ENCODE measurements around the gene ZNF473. TPM values are rescaled to one million over a fixed set of nuclear protein-coding genes. Genes with fewer than 3 reads are reported as not detected.
"Not testable (repeated sequence)": the region's sequence is repeated elsewhere in the genome, so short reads cannot be mapped to it uniquely, and the experiment has no call there.

ZNF473 gene
- total RNA-seq, 2 donors from 2014 or later = 7.0 to 8.9 TPM

DNA sequence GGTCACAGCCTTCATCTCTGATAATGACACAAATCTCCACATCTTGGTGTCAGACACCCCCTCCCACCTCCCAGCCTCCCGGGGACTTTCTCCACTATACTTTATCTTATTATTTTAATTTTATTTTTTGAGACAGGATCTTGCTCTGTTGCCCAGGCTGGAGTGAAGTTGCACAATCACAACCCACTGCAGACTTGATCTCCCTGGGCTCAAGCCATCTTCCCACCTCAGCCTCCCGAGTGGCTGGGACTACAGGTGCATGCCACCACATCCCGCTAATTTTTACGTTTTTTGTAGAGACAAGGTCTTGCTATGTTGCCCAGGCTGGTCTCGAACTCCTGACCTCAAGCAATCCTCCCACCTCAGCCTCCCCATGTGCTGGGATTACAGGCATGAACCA is 42.6 kb downstream of the ZNF473 start:
- not testable (repeated sequence) for H3K36me3 Mint-ChIP-seq (ENCODE audit: low read depth); H3K27me3 Mint-ChIP-seq

DNA sequence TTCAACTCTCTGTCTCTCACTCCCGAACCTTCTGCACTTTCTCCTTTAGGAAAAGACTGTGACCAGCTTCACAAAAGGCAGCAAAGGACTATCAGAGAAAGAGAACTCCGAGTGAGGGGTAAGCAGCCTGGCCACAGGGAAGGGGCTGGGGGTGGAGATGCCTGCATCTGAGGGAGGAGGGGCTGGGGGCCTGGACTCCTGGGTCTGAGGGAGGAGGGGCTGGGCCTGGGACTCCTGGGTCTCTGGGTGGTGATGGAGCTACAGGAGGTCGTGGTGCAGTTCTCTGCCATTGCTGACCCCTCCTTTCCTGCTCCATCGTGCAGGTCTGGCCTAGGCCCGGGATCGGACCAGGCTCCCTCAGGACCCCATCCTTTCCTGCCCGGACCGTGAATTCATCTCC is 49.3 kb downstream of the ZNF473 start:
- ATAC-seq; H3K9me3 ChIP-seq (ENCODE audit: control insufficient read depth, low read length, poor library complexity, severe bottlenecking); DNase-seq; H3K4me3 Mint-ChIP-seq; H3K36me3 Mint-ChIP-seq (ENCODE audit: low read depth); H3K27ac Mint-ChIP-seq; H3K4me1 Mint-ChIP-seq: not testable (repeated sequence)
- peaks cover 12% of the 10 kb centered on the region for H3K27me3 Mint-ChIP-seq

More for the DNA sequence above, 42.6 kb downstream of the ZNF473 start:
- H3K4me3 Mint-ChIP-seq; H3K27ac Mint-ChIP-seq; H3K4me1 Mint-ChIP-seq; ATAC-seq; DNase-seq; H3K9me3 ChIP-seq (ENCODE audit: control insufficient read depth, low read length, poor library complexity, severe bottlenecking): not testable (repeated sequence)

DNA sequence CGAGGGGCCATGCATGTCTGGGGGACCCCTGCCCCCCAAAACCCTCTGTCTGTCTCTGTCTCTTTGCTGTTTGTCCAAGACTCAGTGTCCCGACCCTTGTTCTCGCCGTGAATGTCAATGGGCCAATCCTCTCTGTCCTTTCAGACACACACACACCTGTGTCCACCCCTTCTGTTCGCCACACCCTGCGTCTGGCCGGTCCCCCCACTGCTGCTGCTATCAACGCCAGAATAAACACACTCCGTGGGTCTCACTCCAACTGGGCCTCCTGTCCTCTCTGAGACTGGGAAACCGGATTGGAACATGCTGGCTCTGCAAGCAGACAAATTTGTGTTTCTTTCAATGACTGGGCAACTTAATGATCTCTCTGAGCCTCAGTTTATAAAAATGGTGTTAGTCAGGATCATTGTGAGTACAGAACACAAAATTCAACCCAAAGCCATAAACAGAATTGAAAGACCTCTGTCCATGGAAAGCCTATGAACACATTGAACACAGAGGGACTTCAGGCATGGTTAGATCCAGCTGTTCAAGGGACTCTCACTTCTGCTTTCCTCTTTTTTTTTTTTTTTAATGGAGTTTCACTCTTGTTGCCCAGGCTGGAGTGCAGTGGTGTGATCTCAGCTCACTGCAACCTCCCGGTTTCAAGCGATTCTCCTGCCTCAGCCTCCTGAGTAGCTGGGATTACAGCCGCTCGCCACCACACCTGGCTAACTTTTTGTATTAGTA is 50.0 kb downstream of the ZNF473 start:
- H3K36me3 Mint-ChIP-seq (ENCODE audit: low read depth) = not testable (repeated sequence)

DNA sequence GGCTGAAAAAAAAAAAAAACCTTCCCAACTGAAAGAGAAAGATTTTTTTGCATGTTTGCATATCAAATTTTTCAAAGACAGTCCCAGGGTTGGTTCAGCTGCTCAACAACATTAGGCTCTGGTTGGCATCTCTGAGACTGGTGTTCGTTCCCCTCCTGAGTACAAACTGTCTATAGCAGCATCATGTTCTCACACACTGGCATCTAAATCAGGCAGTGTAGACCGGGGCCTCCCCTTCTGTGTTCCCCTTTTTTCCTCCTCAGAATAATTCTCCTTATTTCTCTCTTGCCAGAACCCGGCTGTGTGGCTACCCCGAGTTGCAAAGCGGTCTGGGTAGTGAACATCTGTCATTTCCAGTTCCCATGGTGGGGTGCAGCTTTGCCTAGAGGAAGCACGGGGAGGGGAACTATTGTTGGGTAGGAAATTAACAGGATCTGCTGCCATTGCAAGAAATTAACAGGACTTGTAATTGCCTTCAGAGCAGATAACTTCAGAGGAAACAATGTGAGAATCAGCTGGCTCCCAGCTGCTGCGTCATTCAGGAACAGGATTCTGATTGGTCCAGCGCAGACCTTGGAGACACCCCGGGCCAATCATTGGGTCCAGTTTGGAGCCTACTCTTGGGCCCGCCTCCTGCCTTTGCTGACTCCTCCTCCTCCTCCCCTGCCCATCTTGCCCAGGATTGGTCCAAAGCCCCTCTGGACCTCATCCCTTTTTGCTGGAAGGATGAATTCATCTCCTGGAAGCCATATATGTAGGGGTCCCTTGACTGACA is 51.0 kb downstream of the ZNF473 start:
- peaks cover 12% of the 10 kb centered on the region for H3K27me3 Mint-ChIP-seq
- not testable (repeated sequence) for H3K9me3 ChIP-seq (ENCODE audit: control insufficient read depth, low read length, poor library complexity, severe bottlenecking); ATAC-seq; DNase-seq; H3K4me1 Mint-ChIP-seq; H3K27ac Mint-ChIP-seq; H3K36me3 Mint-ChIP-seq (ENCODE audit: low read depth); H3K4me3 Mint-ChIP-seq

More for the DNA sequence above, 50.0 kb downstream of the ZNF473 start:
- not testable (repeated sequence) for H3K4me3 Mint-ChIP-seq; H3K9me3 ChIP-seq (ENCODE audit: control insufficient read depth, low read length, poor library complexity, severe bottlenecking); H3K4me1 Mint-ChIP-seq; H3K27ac Mint-ChIP-seq; ATAC-seq; DNase-seq
- H3K27me3 Mint-ChIP-seq = peaks cover 12% of the 10 kb centered on the region

DNA sequence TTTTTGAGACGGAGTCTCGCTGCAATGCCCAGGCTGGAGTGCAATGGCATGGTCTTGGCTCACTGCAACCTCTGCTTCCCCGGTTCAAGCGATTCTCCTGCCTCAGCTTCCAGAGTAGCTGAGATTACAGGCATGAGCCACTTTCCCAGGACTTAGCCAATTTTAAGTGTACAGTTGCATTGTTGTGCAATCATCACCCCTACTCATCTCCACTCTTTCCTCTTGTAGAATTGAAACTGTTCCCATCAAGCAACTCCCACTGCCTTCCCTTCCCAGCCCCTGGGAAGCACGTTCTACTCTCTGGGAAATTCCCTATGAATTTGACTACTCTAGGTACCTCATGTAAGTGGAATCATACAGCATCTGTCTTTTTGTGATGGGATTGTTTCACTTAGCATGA is 53.2 kb downstream of the ZNF473 start:
- not testable (repeated sequence) for H3K4me1 Mint-ChIP-seq; ATAC-seq; DNase-seq; H3K36me3 Mint-ChIP-seq (ENCODE audit: low read depth); H3K27ac Mint-ChIP-seq; H3K4me3 Mint-ChIP-seq; H3K9me3 ChIP-seq (ENCODE audit: control insufficient read depth, low read length, poor library complexity, severe bottlenecking)
- peaks cover 12% of the 10 kb centered on the region for H3K27me3 Mint-ChIP-seq

DNA sequence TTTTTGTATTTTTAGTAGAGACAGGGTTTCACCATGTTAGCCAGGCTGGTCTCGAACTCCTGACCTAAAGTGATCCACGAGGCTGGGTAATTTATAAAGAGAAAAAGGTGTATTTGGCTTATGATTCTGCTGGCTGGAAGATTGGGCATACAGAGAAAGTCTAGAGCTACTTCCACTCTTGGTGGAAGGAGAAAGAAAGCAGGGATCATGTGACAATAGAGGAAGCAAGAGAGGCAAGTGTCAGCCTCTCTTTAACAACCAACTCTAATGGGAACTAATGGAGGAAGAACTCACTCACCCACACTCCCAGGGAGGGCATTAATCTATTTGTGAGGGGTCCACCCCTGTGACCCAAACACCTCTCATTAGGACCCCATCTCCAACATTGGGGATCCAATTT is 58.6 kb downstream of the ZNF473 start:
- not testable (repeated sequence) for H3K4me1 Mint-ChIP-seq; H3K27me3 Mint-ChIP-seq; DNase-seq; ATAC-seq; H3K27ac Mint-ChIP-seq; H3K9me3 ChIP-seq (ENCODE audit: control insufficient read depth, low read length, poor library complexity, severe bottlenecking); H3K36me3 Mint-ChIP-seq (ENCODE audit: low read depth)
- peak overlapping the region; percentile 36 for H3K4me3 Mint-ChIP-seq

DNA sequence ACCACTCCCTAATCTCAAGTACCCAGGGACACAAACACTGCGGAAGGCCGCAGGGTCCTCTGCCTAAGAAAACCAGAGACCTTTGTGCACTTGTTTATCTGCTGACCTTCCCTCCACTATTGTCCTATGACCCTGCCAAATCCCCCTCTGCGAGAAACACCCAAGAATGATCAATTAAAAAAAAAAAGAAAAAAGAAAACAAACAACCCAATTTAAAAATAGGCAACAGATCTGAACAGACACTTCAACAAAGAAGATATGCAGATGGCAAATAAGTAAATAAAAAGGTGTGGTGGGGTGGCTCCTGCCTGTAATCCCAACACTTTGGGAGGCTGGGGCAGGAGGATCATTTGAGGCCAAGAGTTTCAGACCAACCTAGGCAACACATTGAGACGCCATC is 61.3 kb downstream of the ZNF473 start:
- not testable (repeated sequence) for H3K27ac Mint-ChIP-seq; H3K27me3 Mint-ChIP-seq; ATAC-seq; H3K4me3 Mint-ChIP-seq; H3K36me3 Mint-ChIP-seq (ENCODE audit: low read depth); DNase-seq; H3K9me3 ChIP-seq (ENCODE audit: control insufficient read depth, low read length, poor library complexity, severe bottlenecking); H3K4me1 Mint-ChIP-seq

DNA sequence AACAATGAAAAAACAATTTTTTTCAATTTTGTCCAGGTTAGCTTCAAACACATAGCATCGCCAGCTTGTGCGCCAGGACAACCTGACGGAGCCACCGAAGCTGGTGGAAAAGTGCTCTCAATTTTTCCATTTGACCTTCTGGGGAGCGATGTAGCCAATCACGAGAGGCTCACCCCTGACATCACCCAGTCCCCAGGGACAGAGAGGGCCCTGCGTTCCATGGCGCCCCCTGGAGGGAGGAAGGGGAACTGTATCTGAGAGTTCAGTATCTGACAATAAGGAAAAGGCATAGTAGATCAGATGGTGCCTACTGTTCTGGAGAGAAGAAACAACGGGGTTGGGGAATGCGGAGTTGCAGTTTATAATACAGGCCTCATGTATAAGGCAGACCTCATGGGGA is 64.9 kb downstream of the ZNF473 start:
- H3K27me3 Mint-ChIP-seq, ATAC-seq: not testable (repeated sequence)

DNA sequence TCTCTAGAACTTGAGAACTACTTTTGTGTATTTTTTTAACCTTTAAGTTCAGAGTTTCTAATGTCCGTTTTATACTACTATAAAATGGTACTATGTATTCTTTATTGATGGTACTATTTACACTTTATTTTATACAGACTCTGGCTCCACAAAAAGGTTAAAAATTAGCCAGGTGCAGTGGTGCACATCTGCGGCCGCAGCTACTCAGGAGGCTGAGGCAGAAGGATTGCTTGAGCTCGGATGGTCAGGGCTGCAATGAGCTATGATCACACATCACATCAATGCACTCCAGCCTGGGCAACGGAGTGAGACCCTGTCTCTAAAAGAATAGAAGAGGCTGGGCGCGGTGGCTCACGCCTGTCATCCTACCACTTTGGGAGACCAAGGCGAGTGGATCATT is 66.0 kb downstream of the ZNF473 start:
- H3K4me3 Mint-ChIP-seq; H3K4me1 Mint-ChIP-seq; H3K36me3 Mint-ChIP-seq (ENCODE audit: low read depth); H3K9me3 ChIP-seq (ENCODE audit: control insufficient read depth, low read length, poor library complexity, severe bottlenecking); DNase-seq; ATAC-seq; H3K27me3 Mint-ChIP-seq; H3K27ac Mint-ChIP-seq: not testable (repeated sequence)

More for the DNA sequence above, 64.9 kb downstream of the ZNF473 start:
- DNase-seq = peak in 2 of 3 donors; percentile 15 to 24
- not testable (repeated sequence) for H3K4me3 Mint-ChIP-seq; H3K27ac Mint-ChIP-seq; H3K36me3 Mint-ChIP-seq (ENCODE audit: low read depth); H3K9me3 ChIP-seq (ENCODE audit: control insufficient read depth, low read length, poor library complexity, severe bottlenecking); H3K4me1 Mint-ChIP-seq

DNA sequence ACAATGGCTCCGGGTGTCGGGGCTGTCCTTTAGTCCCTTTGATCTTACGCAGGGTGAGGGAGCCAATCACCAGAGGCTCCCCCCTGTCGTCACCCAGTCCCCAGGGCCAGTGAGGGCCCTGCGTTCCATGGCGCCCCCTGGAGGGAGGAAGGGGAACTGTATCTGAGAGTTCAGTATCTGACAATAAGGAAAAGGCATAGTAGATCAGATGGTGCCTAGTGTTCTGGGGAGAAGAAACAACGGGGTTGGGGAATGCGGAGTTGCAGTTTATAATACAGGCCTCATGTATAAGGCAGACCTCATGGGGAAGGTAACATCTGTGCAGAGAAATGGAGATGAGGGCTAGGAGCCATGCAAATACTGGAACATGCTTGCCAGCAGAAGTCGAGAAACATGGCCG is 66.8 kb downstream of the ZNF473 start:
- ATAC-seq; H3K9me3 ChIP-seq (ENCODE audit: control insufficient read depth, low read length, poor library complexity, severe bottlenecking); H3K27ac Mint-ChIP-seq; H3K4me3 Mint-ChIP-seq; H3K27me3 Mint-ChIP-seq; H3K4me1 Mint-ChIP-seq; H3K36me3 Mint-ChIP-seq (ENCODE audit: low read depth); DNase-seq: not testable (repeated sequence)

DNA sequence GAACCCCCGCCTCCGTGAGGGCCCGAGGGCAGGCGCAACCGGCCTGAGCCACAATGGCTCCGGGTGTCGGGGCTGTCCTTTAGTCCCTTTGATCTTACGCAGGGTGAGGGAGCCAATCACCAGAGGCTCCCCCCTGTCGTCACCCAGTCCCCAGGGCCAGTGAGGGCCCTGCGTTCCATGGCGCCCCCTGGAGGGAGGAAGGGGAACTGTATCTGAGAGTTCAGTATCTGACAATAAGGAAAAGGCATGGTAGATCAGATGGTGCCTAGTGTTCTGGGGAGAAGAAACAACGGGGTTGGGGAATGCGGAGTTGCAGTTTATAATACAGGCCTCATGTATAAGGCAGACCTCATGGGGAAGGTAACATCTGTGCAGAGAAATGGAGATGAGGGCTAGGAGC is 72.1 kb downstream of the ZNF473 start:
- not testable (repeated sequence) for H3K4me3 Mint-ChIP-seq; H3K27me3 Mint-ChIP-seq; H3K27ac Mint-ChIP-seq; H3K36me3 Mint-ChIP-seq (ENCODE audit: low read depth); H3K9me3 ChIP-seq (ENCODE audit: control insufficient read depth, low read length, poor library complexity, severe bottlenecking); ATAC-seq; DNase-seq; H3K4me1 Mint-ChIP-seq

DNA sequence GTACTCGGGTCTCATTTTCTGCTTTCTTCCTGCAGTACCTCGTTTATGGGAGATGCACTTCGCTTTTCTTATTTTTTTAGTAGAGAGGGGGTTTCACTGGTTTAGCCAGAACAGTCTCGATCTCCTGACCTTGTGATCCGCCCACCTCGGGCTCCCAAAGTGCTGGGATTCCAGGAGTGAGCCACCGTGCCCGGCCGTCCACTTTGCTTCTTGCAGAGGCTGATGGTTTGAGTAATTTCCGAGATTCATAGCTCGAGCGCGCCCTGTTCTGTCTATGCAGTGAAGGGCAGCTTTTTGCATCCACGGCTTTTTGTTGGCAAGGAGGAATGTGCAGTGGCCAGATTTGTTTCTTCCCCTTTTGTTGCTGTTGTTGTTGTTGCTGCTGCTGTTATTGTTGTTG is 73.1 kb downstream of the ZNF473 start:
- DNase-seq = peak in 1 of 3 donors; percentile 10
- H3K4me3 Mint-ChIP-seq; ATAC-seq; H3K27ac Mint-ChIP-seq; H3K27me3 Mint-ChIP-seq; H3K4me1 Mint-ChIP-seq; H3K36me3 Mint-ChIP-seq (ENCODE audit: low read depth); H3K9me3 ChIP-seq (ENCODE audit: control insufficient read depth, low read length, poor library complexity, severe bottlenecking): not testable (repeated sequence)

DNA sequence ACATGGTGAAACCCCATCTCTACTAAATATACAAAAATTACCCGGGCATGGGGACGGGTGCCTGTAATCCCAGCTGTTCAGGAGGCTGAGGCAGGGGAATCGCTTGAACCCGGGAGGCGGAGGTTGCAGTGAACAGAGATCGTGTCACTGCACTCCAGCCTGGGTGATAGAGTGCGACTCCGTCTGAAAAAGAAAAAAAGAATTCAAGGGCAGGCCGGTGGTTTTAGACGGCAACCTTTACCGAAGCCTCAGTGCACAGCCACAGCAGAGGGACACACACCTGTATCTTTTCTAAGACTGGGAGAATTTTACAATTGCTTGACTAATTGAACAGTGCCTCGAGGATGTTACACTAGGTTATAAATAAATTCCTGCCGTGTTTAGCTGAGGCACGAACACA is 73.9 kb downstream of the ZNF473 start:
- not testable (repeated sequence) for H3K36me3 Mint-ChIP-seq (ENCODE audit: low read depth); H3K4me3 Mint-ChIP-seq; H3K27ac Mint-ChIP-seq; H3K4me1 Mint-ChIP-seq; ATAC-seq; H3K27me3 Mint-ChIP-seq; DNase-seq; H3K9me3 ChIP-seq (ENCODE audit: control insufficient read depth, low read length, poor library complexity, severe bottlenecking)

DNA sequence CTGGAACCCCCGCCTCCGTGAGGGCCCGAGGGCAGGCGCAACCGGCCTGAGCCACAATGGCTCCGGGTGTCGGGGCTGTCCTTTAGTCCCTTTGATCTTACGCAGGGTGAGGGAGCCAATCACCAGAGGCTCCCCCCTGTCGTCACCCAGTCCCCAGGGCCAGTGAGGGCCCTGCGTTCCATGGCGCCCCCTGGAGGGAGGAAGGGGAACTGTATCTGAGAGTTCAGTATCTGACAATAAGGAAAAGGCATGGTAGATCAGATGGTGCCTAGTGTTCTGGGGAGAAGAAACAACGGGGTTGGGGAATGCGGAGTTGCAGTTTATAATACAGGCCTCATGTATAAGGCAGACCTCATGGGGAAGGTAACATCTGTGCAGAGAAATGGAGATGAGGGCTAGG is 75.1 kb downstream of the ZNF473 start:
- ATAC-seq; H3K27me3 Mint-ChIP-seq; H3K4me3 Mint-ChIP-seq; H3K36me3 Mint-ChIP-seq (ENCODE audit: low read depth); DNase-seq; H3K4me1 Mint-ChIP-seq; H3K9me3 ChIP-seq (ENCODE audit: control insufficient read depth, low read length, poor library complexity, severe bottlenecking); H3K27ac Mint-ChIP-seq: not testable (repeated sequence)

Measured in T-helper 17 cell (primary cell).